DND-41 (cell line): ENCODE data around the gene FHL3.

Experiments used
- ATAC-seq: fragments of 200-7000 bp; cut with Tn5 transposase; 3 replicates; pipeline ENCODE4 v1.9.1; 2021; ENCODE audit warnings: low read depth; ENCODE audit not compliant: insufficient read depth
- DNase-seq: peaks from one replicate; pipeline ENCODE4 v3.0.0-alpha.2; 2020
- H2AFZ ChIP-seq: 2 replicates; pipeline ENCODE4 v1.6.0; 2012; ENCODE audit warnings: low read depth, low read length
- H3K27ac ChIP-seq: 2 replicates; pipeline ENCODE4 v1.5.1; 2012; ENCODE audit warnings: low read length, inconsistent platforms
- H3K27me3 ChIP-seq: fragments of 200-600 bp; sonication (generic); 2 replicates; pipeline ENCODE4 v1.6.0; 2012; ENCODE audit warnings: low read length, mild to moderate bottlenecking, inconsistent platforms; ENCODE audit not compliant: insufficient read depth, poor library complexity
- H3K36me3 ChIP-seq: 2 replicates; pipeline ENCODE4 v1.5.1; 2012; ENCODE audit warnings: low read length, inconsistent platforms; ENCODE audit not compliant: insufficient read depth
- H3K4me1 ChIP-seq: 2 replicates; pipeline ENCODE4 v1.5.1; 2012; ENCODE audit warnings: mild to moderate bottlenecking, low read length; ENCODE audit not compliant: insufficient read depth
- H3K4me2 ChIP-seq: 2 replicates; pipeline ENCODE4 v1.6.0; 2012; ENCODE audit warnings: mild to moderate bottlenecking, moderate library complexity, low read length, inconsistent platforms; ENCODE audit not compliant: insufficient read depth
- H3K4me3 ChIP-seq, 2 experiments: fragments of 200-600 bp in 1 of 2; shearing (Covaris generic) in 1 of 2; 2 replicates each; pipeline ENCODE4 v1.5.1; 2012 to 2016; ENCODE audit warnings: inconsistent platforms in 2 of 2, low read length in 2 of 2, mild to moderate bottlenecking in 2 of 2, low read depth in 1 of 2, moderate library complexity in 1 of 2
- H3K79me2 ChIP-seq: 2 replicates; pipeline ENCODE4 v1.6.0; 2012; ENCODE audit warnings: low read length, inconsistent platforms; ENCODE audit not compliant: insufficient read depth
- H3K9ac ChIP-seq: 2 replicates; pipeline ENCODE4 v1.6.0; 2012; ENCODE audit warnings: low read depth, mild to moderate bottlenecking, inconsistent platforms, low read length, moderate library complexity
- H3K9me3 ChIP-seq: 2 replicates; pipeline ENCODE4 v1.5.1; 2012; ENCODE audit warnings: low read length, moderate library complexity, mild to moderate bottlenecking, inconsistent platforms; ENCODE audit not compliant: insufficient read depth, severe bottlenecking
- H4K20me1 ChIP-seq: 2 replicates; pipeline ENCODE4 v1.6.0; 2012; ENCODE audit warnings: low read length; ENCODE audit not compliant: insufficient read depth
- CTCF ChIP-seq: IDR thresholded peaks from 2 replicates; pipeline ENCODE4 v1.5.1; 2012; ENCODE audit warnings: borderline replicate concordance, low read length, moderate library complexity, mild to moderate bottlenecking; ENCODE audit not compliant: poor library complexity, severe bottlenecking; ENCODE audit errors: extremely low read depth
- EZH2 ChIP-seq: IDR thresholded peaks from 3 replicates; pipeline ENCODE4 v1.6.1; 2012; ENCODE audit warnings: borderline replicate concordance, low read depth, mild to moderate bottlenecking, moderate library complexity, low read length, inconsistent platforms; ENCODE audit not compliant: severe bottlenecking

Gene FHL3

GRCh38 chr1:38044221-38045215 lies 39.2 kb upstream of the FHL3 start:
- H3K36me3 ChIP-seq: no peaks in the 10 kb centered on the region
- H3K27ac ChIP-seq: no peak overlapping the region
- H4K20me1 ChIP-seq: no peaks in the 10 kb centered on the region
- no peaks in the 10 kb centered on the region for H3K79me2 ChIP-seq
- H3K4me2 ChIP-seq: no peak overlapping the region
- no peak for ATAC-seq
- no peaks in the 10 kb centered on the region for H3K9me3 ChIP-seq
- H3K27me3 ChIP-seq: no peaks in the 10 kb centered on the region
- TF ChIP-seq EZH2 (no peak), CTCF (no peak)
- H3K4me1 ChIP-seq: no peaks in the 10 kb centered on the region
- H2AFZ ChIP-seq: no peak overlapping the region
- no peak overlapping the region for H3K9ac ChIP-seq
- no peak for DNase-seq
- H3K4me3 ChIP-seq: no peak overlapping the region

DNA sequence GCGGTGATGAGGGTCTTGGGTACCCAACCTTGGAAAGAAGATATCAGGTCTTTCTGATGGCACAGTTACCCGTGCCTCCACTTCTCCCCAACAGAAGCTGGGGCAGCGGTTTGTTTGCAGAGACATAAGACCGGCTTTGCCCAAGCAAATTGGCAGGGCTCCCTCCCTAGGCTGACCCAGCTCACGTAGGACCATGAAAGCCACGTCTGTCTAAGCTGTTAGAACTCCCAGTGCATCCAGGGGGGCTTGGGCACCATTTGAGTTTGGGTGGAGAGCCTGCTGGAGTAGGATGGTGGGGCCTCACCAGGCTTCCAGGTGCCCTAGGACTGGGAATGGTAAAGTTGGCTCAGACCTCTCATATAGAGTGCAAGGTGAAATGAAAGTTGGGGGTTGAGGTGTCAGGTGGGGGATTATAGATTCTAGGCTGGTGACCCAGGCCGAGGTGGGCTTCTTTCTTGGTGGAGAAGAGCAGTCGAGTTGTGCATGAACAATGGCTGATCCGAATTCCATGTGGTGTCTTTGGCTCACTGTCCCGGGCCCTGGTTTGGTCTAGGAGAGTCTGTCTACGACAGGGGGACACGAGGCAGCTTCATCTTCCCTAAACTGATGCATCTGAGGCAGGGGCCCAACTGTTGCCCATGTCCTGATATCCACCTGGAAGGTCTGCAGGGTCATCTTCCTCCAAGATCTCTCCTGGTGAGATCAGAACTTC lies 37.9 kb upstream of the FHL3 start:
- H2AFZ ChIP-seq: no peak overlapping the region
- H4K20me1 ChIP-seq: no peaks in the 10 kb centered on the region
- H3K9me3 ChIP-seq: no peaks in the 10 kb centered on the region
- H3K9ac ChIP-seq: no peak overlapping the region
- TF ChIP-seq EZH2: no peak
- TF ChIP-seq CTCF: no peak
- H3K4me2 ChIP-seq: no peak overlapping the region
- no peak overlapping the region for H3K27ac ChIP-seq
- DNase-seq (no peak), ATAC-seq (no peak)
- H3K4me3 ChIP-seq: no peak overlapping the region
- no peaks in the 10 kb centered on the region for H3K36me3 ChIP-seq
- H3K27me3 ChIP-seq: no peaks in the 10 kb centered on the region
- H3K4me1 ChIP-seq: no peaks in the 10 kb centered on the region
- no peaks in the 10 kb centered on the region for H3K79me2 ChIP-seq

GRCh38 chr1:38041936-38042834 lies 36.9 kb upstream of the FHL3 start:
- Histone ChIP-seq H3K9me3 (no peaks in the 10 kb centered on the region), H3K4me2 (no peak overlapping the region), H3K4me3 (no peak overlapping the region), H3K27me3 (no peaks in the 10 kb centered on the region), H3K9ac (no peak overlapping the region), H2AFZ (no peak overlapping the region), H3K4me1 (no peaks in the 10 kb centered on the region), H3K36me3 (no peaks in the 10 kb centered on the region), H4K20me1 (no peaks in the 10 kb centered on the region), H3K27ac (no peak overlapping the region), H3K79me2 (no peaks in the 10 kb centered on the region)
- no peak for ATAC-seq
- no peak for DNase-seq
- TF ChIP-seq EZH2: no peak
